ENCODE data around the gene SERPINA6.
"Not testable (repeated sequence)": the region's sequence is repeated elsewhere in the genome, so short reads cannot be mapped to it uniquely, and the experiment has no call there.

Gene SERPINA6

DNA sequence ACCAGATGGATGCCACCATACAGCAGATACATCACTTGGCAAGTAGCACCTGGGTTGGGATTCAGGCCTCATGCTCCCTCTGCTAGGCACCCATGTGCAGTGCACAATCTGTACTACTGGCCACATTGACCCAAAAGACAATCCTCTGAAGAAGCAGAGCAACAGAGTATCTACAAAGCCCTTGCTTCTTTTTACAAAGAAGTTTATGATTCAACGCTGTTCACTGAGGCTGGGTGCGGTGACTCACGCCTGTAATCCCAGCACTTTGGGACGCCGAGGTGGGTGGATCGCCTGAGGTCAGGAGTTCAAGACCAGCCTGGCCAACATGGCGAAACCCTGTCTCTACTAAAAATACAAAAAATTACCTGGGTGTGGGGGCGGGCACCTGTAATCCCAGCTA is 31.1 kb upstream of the SERPINA6 start:
- DNase-seq = not testable (repeated sequence)

DNA sequence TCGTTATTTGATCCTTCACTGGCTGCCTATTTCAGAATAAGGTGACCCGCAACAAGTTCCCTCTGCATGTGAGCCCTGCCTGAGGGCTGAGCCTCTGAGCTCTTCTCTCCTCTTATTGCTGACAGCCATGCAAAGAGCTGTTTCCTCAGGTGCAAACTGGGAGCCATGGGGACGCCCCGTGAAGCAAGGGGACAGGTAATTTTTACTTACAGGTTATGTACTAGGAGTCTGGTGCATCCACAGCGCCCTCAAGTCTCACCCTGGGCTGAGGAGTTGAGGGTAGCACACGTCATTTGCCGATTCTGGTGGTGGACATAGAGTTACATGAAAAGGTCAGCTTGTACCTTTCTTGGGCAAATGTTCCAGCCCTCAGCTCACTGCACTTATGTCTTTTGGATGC is 26.1 kb upstream of the SERPINA6 start:
- no peak for DNase-seq

DNA sequence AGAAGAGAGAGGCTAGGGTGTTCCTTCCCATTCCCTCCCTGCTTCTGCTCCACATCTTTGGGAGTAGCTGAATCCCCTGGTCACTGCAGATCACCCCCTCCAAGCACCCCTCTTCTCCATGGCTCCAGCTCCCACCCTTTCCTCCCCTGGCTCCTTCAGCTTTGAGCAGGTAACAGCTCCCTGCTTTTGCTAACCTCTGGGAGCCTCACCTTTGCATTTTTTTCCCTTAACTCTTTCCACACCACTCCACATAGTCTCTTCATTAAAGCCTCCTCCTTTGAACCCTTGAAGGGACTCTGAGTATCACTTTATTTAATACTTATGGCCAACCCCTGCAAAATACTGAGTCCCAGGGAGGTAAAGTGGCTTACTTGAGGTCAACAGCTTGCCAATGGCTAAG is 25.7 kb upstream of the SERPINA6 start:
- no peak for DNase-seq

DNA sequence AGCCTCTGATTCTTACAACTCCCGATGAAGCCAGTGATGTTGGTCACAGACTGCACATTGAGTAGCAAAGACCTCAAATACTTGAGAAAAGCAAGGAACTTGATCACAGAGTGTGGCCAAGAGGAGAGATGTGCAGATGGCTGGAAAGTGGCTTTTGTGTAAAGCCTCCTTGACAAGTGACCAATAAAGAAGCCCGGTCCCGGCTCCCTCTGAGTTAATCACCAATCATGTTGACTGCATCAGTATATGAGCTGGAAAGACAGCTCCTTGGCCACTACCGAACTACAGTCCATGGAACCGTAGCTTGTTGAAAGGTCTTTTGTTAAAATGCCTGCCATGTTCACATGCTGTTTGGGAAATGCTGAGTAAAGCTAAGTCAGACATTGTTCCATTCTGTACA is 23.7 kb upstream of the SERPINA6 start:
- DNase-seq = no peak

DNA sequence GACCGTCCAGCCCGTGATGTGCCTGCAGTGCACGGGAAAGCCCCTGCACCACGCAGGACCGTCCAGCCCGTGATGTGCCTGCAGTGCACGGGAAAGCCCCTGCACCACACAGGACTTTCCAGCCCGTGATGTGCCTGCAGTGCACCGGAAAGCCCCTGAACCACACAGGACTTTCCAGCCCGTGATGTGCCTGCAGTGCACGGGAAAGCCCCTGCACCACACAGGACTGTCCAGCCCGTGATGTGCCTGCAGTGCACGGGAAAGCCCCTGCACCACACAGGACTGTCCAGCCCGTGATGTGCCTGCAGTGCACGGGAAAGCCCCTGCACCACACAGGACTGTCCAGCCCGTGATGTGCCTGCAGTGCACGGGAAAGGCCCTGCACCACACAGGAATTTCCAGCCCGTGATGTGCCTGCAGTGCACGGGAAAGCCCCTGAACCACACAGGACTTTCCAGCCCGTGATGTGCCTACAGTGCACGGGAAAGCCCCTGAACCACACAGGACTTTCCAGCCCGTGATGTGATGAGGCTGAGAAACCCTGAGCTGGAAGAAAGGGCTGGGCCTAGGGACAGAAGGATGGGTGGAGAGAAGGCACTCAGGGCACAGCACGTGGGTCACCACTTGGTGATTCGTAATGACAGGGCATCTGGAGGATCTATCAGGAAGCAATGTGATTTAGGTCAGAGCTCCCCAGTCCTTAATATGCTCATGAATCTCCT is 23.1 kb upstream of the SERPINA6 start:
- not testable (repeated sequence) for DNase-seq

DNA sequence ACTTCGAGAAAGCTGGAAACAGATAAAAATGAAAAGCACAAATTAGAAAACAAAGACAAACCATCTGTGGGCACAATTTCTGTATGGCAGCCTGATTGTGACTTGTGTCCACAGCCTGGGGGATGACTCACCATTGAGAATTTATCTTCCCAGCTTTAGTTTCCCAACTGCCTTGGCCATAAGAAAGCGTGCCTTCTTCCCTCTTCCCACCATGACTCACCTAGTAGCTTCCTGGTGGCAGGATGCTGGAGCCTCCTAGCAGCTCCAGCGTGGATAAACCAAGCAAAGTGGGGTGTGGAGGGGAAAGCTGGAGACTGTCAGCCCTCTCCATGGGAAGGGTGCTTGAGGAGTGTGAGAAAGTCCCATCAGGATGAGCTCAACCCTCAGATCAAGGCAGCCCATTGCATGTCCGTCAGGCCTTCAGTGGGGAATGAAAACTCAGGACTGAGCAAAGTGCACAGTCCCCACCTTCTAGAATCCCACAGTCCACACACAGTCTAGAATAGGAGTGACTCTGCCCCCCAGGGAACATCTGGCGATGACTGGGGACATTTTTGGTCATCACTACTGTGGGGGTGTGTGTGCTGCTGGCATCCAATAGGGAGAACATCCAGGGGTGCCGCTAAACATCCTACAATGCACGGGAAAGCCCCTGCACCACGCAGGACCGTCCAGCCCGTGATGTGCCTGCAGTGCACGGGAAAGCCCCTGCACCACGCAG is 22.4 kb upstream of the SERPINA6 start:
- DNase-seq = no peak

DNA sequence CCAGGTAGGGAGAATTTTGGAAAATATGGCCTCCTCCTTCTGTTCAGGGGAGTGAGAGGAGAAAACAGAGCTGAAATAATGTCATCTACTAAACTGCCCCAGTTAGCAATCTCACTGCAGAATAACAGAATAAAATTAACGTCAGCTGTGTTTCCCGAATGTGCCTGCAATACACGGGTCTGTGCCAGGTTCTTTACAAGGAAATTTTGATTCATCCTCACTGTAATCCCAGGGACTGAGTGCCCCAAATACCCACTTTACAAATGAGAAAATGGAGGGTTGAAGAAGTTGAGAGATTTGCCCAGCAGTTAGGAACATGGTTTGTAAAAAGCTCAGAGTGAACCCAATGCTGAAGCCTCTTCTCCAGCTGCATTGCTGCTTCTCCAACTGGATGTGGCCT is 21.3 kb upstream of the SERPINA6 start:
- DNase-seq = no peak

DNA sequence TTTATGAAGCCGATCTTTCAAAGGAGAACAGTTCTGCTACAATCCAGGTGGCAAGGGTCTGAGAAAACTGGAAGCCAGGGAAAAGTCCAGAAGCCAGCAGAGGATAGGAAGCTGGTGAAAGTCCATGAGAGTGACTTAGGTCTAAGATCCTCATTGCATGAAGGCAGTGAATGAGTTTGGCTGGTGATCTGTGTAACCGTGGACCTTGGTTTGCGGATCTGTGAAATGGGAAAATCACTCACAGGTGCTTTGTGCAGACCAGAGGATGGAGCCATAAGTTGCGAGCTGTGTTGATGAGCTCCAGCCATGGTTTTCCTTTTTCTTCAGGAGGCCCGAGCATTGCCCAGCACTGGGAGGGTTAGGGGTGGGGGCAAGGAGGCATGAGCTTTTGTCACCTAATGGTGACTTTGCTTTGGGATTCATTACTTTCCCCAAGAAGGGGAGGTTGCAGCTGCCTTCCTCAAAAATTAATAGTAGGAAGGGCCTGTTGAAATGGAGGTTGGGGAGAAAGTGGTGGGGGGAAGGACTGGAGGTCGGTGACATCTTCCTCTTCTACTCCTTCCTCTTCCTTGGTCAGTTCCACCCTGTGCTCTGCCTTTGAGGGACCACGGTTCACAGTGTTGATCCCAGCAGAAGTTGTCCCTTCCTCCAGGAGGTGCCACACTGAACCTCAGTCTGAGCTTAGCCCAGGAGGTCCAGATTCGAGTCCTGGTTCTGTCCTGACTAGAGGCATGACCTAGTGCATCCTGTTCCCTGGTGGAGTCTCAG is 20.3 kb upstream of the SERPINA6 start:
- no peak for DNase-seq

DNA sequence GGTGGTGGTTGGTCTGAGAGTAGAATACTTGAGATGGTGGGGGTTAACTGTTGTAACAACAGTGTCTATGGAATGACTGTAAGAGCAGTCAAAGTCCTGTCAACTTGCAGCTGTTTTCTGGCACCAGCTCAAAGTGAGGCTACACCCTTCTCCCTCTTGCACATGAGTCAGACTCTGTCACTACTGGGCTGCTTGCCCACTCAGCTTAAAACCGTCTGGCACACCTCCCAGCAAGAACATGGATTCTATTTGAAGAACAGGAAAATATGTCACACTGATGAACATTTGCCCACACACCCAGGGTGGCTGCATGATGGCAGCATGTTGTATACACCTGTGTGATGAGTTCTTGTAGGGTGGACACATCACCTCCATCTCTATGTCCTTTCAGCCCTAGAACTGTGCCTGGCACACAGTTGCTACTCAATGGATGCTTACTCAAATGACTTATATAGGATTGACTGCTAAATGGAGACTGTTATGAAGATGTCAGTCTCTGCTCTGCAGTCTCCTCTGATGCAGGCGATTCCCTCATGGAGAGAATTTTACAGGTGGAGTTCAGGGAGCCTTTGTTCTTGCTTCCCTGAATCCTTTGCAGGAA is 19.3 kb upstream of the SERPINA6 start:
- DNase-seq = peak; percentile 24 to 72

DNA sequence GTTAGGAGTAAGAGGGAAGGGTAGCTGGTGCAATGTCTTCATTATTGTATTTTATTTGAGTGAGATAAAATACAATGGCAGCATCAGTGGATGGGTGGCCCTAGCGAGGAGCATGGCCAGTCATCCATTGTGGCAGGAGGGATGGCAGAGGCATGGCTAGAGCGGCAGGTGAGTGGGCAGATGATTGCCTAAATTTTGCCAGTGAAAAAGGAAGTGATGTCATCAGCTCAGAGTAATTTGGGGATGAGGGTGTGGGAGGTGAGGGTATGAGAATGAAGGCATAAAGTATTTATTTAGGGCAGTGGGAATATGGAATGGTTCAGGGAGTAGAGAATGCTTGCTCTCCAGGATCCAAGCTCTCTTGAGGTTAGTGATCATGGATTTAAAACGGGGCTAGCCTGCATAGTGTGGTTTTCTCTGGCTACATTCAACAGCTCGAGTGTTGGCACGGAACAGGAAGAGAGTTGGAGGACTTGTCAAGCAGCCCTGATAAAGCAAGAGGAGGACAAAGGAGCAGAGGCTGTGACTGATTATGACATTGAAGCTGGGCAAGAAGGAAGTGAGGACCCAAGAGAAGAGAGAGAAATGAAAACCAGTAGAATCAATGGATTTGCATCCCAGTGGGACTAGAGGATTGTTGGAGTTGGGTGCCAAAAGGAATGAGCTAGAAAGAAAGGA is 18.7 kb upstream of the SERPINA6 start:
- DNase-seq = no peak

DNA sequence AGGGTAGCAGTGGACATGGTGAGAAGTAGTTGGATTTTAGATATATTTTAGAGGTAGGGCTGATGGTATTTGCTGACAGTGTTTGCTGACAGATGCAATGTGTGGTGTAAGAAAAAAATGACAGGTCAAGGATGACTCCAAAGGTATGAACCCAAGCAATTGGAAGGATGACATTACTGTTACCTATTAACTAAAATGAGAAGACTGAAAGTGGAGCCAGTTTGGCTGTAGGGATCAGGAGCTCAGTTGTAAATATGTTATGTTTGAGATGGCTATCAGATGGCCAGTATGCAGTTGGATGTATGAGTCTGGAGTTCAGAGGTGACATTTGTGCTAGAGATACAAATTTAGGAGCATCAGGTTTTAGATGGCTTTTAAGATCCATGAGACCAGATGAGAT is 17.4 kb upstream of the SERPINA6 start:
- no peak for DNase-seq

DNA sequence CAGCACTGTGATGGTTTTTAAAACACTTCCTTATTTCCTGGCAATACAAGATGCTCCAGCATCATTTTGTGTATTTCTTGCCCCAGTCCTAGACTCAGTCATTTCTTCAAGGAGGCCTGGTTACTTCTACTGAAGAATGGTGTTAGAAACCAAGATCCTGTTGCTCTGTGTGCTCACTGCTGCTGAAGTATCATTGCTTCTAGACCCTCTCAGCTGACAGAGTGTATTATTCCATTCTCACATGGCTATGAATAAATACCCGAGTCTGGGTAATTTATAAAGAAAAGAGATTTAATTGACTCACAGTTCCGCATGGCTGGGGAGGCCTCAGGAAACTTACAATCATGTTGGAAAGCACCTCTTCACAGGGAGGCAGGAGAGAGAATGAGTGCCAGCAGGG is 14.9 kb upstream of the SERPINA6 start:
- no peak for DNase-seq

DNA sequence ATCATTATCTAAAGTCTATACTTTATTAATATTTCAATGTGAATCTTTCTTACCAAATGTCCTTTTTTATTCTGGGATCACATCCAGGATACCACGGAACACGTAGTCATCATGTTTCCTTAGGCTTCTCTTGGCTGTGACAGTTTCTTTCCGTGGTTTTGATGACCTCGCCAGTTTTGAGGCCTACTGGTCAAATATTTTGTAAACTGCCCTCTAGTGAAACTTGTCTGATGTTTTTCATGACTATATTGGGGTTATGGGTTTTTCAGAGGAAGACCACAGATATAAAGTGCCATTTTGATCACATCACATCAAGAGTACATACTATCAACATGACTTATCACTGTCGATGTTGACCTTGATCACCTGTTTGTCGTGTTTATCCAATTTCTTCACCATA is 14.1 kb upstream of the SERPINA6 start:
- DNase-seq = no peak

DNA sequence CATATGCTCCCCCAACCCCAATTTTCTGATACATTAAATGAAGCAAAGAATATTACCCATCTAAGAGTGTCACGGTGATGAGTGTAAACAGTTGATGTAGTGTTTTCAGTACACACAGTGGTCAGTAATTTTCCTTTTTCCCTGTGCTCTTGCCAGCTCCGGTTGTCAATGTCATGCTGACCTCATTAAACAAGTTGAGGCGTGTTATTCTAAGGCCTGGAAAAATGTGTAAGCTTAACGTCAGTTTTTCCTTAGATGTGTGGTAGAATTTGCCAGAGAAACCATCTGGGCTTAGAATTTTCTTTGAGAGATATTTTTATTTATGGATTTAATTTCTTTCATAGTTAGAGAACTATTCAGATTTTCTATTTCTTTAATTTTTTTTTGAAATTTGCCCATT is 11.7 kb upstream of the SERPINA6 start:
- peak in 1 of 2 experiments; percentile 36 for DNase-seq

DNA sequence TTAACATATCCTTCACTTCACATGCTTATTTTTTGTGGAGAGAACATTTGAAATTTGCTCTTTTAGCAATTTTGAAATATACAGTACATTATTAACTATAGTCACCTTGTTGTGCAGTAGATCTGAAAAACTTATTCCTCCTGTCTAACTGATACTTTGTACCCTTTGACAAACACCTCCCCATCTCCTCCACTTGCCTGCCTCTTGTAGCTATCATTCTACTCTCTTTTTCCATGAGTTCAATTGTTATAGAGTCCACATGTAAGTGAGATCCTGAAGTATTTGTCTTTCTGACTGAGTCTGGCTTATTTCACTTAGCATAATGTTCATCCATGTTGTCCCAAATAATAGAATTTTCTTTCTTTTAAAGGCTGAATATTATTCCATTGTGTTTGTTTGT is 9.5 kb upstream of the SERPINA6 start:
- DNase-seq = no peak

DNA sequence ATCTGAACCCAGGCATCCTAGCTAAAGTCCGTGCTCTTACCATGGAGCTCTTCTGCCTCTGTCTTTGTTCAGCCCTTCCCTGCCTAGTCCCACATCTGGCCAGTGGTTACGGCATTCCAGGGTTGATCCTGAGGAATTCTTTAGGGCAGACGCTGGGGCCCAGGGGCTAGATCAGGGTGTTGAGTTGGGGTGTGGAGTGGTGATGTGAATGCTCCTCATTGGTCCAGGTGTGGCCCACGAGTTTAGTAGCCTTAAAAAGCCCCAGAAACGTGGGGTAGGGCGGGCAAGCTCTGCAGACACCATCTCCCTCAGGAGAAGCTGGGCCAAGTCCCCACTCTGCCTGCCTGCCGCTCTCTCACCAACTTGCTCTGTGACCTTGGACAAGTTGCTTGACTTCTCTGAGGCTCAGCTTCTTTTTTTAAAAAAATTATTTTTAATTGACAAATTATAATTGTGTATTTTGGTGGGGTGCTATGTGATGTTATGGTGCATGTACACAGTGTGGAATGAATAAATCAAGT is 9.0 kb upstream of the SERPINA6 start:
- no peak for DNase-seq

DNA sequence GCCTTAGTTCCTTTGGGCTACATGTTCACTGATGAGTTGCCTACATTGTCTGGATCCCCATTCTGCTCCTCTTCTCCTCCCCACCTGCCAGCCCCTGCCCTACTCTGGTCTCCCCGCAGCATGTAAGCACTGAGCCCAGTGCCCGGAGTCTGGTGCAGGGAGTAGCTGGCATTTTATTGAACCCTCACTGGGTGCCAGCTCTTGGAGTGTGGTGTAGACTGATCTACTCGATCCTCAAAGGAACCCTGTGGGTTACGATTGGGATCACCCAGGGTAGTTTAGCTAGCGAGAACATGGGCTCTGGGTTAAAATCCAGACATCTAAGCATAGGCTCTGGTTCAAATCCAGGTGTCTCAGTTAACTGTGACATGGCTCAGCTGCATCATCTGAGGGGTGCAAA is 8.3 kb upstream of the SERPINA6 start:
- DNase-seq = no peak

DNA sequence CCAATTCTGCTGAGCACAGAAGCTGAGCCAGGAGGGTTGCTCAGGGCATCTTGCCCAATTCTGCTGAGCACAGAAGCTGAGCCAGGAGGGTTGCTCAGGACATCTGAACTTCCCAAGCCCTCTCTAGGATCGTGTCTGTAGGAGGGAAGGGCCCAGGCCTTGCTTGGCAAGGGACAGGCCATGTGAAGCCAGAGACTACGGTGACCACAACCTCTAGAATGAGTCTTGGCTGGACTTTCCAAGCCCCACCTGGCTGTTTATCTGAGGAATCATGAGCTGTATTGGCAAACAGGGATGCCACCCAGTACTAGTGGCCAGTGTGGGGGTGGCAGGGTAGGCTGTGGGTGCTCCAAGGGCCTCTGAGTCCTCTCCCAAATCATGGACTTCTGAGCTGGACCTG is 7.7 kb upstream of the SERPINA6 start:
- DNase-seq = no peak

DNA sequence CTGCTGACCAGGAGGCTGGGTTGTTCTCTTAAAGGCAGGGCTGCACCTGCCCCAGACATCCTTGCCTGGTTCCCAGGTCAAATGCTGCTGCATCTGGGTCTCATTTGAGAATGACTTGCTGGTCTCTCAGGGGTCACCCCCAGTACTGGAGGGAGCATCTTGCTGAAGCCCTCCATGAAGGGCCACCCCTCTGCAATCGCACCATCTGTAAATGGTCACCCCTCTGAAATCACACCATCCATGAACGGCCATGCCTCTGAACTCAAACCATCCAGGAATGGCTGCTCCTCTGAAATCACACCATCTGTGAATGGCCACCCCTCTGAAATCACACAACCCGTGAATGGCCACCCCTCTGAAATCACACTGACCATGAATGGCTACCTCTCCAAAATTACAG is 7.3 kb upstream of the SERPINA6 start:
- DNase-seq = no peak

DNA sequence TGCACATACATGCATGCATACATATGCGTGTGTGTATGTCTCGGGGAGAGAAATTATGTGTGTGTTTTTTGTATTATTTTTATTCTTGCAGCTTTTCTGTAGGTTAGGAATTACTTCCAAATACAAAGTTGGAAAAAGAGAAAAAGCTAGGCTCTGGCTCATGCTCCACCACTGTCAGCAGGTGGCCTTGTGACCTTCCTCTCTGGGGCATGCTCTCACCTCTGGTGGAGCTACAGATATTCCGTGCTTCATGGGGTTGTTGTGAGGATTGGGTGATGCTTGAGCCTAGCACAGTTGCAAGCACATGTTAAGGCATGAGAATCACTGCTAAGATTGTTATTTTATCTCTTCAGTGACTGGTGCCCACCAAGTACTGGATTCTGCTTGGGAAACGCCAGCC is 6.7 kb upstream of the SERPINA6 start:
- no peak for DNase-seq

DNA sequence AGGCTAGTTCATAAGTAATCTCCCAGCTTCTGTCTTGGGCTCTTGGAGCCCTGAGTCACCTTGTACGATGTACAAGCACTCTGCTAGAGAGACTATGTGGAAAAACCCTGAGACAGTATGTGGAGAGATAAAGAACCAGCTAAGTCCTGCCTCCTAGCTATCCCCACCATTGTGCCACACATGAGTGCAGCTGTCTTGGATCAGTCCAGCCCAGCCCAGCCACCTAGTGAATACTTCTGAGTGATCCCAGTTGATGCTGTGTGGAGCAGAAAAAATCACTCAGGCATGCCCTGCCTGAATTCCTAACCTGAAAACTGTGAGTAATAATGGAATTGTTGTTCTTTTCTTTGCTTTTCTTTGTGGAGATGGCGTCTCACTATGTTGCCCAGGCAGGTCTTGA is 5.1 kb upstream of the SERPINA6 start:
- DNase-seq = no peak

DNA sequence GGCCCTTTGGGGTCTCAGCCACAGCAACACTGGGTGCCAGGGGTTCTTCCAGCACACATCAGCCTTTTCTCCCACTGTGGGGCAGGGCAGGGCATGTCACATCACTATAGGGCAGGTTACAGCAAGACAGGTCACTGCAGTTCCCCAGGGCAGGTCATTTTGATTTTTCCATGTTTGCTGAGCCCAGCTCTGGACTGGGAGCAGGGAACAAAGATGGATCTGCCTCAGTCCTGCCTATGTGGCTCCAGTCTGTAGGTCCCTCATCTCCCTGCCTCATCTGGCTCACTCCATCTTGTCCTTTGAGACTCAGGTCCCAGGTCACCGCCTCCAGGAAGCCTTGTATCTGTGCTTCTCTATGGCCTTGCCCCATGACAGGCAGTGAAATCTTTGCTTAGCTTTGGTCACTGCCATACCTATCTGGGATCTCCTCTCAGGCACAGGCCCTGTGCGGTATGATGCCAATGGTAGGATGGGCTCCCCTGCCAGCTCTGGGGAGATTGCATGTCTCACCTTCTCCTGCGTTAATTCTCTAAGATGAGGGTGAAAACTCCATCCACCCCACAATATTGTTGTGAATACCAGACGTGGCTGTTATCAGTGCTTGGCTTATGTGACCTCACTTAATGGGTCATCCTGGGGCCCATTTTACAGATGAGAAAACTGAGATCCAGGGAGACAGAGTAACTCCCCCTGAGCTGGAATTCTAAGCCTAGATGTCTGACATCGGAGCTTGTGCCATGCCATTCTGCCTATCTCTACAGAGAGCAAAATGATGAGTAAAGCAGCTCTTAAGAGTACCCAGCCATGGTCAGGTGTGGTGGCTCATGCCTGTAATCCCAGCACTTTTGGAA is 1.5 kb downstream of the SERPINA6 start:
- DNase-seq = no peak

Data from SHP77 (cell line).